Tongue (tissue), 2 donors: ENCODE data around the gene LIN52. TPM values are rescaled to one million over a fixed set of nuclear protein-coding genes. Genes with fewer than 3 reads are reported as not detected.

Experiments used
- DNase-seq: peaks from one replicate; pipeline ENCODE4 v3.0.0-alpha.2; 2015
- total RNA-seq: library from RNA; depleted of rRNA; stranded (reverse); fragments of >200 nt; gene quantifications from one replicate; pipeline ENCODE4 v1.2.3, GENCODE V29; 2014

LIN52 gene
- total RNA-seq, 1 donor from 2014 or later, result 9.5 TPM

DNA sequence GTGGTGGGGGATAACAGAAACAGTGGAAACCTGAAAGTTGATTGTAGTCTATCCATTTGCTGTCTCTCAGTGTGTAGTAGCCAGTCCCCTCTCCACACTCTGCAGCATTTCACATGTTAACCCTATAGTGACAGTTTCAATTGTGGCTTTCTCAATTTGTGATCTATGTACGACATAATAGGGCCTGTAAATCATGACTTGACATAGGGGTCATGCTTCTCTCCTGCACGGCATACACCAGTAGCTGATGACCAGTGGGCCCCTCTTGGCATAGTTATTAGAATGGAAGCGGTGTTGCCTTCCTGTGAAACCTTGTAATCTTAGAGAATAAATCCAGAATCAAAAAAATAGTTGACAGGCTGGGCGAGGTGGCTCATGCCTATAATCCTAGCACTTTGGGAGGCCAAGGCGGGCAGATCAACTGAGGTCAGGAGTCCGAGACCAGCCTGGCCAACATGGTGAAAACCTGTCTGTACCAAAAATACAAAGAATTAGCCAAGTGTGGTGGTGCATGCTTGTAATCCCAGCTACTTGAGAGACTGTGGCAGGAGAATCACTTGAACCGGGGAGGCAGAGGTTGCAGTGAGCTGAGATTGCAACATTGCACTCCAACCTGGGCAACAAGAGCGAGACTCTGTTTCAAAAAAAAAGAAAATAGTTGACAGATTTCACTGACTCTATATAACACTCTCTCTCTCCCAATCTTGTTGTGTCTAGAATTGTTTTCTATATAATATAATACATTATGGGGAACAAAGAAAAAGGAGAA lies 109.9 kb downstream of the LIN52 start:
- no peak for DNase-seq

DNA sequence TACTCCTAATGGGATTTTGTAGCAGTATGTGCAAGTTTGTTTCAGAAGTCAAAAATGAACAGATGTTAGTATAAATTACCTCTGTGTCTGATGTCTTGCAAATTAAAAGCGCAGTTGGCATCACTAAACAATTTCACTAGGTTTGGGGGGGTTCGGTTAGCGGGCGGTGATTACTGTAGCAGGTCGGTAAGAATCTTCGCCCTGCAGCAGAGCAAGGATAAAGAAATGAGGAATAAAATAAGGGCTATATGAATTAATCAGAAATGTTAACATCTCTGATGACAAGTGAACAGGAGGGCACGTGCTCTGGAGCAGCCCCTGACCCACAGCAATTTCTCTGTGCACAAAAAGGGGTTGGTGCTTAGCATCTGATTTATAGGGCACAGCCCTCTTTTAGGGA lies 110.9 kb downstream of the LIN52 start:
- DNase-seq, result no peak

DNA sequence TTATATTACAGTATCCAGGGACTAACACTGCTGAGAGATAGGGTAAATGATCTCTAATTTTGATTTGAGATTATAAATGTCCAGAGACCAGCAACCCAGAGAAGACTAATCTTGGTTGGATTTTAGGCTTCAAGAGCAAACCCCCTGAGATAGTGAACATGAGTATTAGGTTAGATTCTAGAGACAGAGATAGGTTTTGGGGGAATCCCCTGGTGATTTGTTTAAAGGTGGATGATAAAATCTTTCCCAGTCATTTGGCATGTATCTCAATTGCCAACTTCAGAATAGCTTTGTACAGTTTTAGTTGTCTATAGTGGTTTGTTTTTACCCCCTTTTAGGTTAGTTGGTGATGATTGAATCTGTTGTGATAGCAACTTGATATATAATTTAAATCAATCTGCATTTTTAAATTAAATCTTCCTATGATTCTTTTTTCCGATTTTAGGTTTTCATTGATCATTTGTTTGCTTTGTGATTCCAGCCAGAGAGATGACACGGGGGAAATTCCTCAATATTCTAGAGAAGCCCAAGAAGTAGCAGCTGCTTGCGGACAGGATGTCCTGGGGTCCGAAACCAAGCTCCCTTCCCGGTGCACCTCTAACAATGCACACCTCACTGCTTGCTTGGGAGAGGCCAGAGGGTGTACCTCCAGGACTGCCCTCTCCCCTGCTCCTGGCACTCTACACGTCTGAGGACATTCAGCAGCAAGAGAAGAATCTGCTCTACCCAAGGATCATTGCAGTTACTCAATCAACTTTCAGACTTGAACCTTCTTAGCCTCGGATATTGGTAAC lies 113.9 kb downstream of the LIN52 start:
- no peak for DNase-seq

DNA sequence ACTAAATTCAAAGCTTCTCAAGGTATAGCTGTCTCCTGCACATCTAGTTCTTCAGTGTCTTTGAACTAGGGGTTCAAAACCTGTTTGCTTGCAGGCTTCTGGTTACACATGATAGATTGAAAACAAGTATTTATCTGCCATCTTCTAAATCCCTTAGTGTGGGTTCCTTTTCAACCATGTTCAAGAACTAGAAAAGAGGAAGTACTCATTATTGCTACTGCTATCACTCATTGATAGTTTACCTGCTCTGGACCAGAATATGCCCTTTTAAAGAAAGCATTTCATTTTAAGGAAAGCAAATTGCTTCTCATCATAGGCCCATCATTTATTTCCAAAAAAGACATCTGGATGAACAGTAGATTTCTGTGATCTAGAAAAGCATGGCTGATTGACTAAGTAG lies 117.4 kb downstream of the LIN52 start:
- no peak for DNase-seq

DNA sequence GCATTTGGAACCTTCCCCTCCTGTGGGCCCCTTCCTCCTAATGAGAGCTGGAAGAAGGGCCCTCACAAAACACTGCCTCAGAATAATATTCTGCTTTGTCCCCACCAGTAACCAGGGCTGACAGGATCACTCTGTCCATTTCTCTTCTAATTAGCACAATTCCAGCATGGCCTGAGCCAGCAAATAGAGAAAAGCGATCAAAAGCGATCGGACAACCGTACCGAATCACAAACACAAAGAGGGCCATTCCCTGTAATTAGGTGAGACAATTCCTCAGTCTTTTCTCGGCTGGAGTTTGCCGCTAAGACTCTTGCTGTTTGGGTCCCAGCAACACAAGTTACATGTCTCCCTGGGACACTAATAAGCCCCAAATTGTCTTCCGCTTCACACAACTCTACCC lies 118.9 kb downstream of the LIN52 start:
- DNase-seq, result no peak

DNA sequence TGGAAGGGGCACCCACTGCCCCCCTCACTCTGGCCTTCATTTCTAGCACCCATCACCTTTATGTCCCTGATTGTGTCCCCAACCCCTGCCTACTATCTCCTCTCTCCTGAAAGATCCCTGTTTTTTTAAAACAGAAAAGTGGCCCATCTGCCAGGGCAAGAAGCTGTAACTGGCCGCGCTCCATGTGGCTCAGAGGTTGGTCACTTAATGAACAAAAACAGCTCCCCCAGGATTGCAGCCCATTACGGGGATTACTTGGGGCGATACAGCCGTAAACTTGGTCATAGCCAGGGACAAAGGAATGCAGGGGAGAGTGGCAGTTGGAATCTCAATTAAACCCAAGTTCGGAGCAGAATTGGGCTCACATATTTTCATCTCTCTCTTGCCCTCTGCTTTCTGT lies 119.7 kb downstream of the LIN52 start:
- no peak for DNase-seq

DNA sequence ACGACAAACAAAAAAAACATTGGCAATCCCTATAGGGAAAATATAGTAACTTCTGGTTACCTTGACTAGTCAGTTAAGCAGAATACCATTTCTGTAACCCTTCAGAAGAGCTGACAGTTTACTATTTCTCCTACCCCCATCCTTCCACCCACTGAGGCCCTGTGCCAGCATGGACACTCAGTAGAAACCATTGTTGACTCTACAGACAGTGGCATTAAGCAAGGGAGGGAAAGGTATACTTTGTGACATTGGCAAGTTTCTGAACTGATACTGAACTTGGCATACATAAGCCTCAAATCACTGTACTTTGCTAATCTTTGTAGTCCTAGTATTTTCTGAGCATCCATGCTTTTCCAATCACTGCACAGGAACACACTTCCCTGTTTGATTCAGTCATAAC lies 121.1 kb downstream of the LIN52 start:
- DNase-seq, result no peak

DNA sequence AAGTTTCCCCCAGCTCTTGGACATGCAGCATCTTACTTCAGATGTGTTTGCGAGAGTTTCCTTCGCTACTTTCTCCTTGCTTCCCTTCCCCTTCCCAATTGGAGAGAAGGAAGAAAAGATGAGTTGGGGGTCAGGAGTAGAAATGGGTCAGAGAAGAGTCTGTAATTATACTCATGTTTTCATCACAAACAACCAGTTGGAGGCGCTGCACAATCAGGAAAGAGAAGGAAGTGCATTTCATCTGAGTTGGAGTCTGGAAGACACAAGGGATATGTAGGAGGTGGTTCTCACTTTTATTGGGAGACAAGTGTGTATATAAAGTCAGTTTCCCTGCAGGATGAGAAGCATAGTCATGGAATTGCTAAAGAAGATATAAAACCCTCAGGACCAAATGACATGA lies 123.2 kb downstream of the LIN52 start:
- DNase-seq, result no peak

DNA sequence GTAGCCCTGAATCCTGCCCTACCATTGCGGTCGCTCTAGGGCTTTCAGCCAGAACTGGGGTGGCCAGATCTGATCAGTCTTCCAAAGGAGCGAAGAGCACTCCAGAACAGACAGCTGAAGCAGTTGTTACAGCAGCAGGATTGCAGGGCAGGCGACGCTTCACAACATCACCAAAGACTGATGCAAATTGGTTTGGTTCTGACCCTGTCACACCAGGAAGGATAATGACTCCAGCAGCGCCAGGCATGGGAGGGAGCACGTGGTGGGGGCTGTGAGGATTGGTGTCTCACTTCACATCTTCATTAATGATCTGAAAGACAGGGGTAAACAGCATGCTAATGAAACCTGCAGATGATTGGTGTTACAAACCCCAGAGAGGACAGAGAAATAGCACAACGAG lies 123.9 kb downstream of the LIN52 start:
- DNase-seq, result no peak

DNA sequence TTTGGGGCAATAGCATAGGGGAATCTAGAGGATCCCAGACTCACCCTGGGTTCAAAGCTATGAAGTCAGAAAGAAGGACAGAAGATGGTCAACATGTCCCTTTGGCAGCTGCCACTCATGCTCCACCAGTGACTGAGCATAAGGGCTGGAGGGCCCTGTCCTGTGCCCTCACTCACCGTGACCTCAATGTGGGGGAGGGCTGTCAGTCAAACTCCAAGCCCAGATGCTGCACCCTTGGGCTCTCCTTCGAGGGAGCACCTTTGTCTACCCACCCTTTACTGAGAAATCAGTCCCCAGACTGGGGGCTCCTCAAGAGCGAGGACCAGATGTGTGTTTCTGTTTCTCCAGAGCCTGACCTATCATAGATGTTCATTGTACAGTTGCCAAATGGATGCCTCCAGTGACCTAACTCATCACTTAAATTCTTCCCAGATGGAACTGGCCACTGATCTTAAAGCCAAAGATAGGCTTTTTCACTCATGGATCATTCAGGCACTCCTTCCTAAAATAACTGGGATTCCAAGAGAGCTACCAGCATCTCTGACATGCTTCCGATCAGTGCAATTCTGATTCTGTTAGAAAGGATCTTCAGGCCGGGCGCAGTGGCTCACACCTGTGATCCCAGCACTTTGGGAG lies 127.3 kb downstream of the LIN52 start:
- no peak for DNase-seq

DNA sequence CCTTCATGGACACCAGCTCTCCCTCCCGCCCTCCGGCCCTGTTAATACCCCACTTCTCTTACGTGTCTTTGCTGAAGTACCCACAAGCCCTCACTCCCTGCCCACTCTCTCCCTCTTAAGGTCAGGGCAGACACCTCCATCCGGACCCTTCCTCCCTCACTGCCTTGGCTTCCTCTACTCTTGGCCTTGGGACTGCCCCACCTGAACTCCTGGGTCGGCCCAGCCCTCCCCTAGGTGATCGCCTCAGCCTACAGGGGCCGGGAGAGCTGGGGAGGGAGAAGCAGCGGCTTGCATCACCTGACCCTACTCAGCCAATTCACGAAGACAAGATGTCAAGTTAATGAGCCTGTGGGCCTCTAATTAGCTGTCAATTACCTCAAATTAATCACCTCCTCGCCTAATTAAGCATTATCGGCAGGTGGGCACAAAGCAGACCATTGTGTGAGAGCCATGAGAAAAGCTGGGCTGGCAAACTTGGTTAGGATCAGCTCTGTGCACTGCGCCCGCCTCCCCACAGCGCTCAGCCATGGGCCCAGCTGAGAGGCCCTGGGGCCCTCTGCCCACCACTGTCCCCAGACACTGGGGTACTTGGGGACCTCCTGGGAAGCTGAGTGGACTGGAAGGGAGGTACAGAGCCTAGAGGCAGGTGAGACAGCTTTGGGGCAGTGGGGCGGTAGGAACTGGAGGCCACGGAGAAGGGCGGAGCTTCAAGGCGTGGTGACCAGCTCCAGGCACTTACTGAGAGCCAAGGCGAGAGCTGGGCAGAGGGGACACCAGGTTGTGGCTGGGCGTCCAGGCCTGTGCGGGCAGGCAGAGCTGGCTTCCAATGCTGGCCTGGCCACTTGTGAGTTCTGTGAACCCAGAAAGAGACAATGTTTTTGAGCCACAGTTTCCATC lies 129.4 kb downstream of the LIN52 start:
- no peak for DNase-seq

DNA sequence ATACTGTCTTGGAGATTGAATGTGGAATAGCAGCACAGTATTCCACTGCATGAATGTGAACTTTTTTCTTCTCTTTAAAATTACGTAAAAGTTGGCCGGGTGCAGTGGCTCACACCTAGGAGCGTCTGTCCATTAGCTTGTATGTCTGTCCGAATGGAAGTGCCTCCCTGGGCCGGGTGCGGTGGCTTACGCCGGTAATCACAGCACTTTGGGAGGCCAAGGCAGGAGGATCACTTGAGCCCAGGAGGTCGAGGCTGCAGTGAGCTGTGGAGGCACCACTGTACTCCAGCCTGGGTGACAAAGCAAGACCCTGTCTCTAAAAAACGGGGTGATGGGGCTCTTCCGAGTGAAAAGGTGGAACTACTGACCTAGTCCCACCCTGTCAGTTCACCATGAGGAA lies 131.9 kb downstream of the LIN52 start:
- no peak for DNase-seq

DNA sequence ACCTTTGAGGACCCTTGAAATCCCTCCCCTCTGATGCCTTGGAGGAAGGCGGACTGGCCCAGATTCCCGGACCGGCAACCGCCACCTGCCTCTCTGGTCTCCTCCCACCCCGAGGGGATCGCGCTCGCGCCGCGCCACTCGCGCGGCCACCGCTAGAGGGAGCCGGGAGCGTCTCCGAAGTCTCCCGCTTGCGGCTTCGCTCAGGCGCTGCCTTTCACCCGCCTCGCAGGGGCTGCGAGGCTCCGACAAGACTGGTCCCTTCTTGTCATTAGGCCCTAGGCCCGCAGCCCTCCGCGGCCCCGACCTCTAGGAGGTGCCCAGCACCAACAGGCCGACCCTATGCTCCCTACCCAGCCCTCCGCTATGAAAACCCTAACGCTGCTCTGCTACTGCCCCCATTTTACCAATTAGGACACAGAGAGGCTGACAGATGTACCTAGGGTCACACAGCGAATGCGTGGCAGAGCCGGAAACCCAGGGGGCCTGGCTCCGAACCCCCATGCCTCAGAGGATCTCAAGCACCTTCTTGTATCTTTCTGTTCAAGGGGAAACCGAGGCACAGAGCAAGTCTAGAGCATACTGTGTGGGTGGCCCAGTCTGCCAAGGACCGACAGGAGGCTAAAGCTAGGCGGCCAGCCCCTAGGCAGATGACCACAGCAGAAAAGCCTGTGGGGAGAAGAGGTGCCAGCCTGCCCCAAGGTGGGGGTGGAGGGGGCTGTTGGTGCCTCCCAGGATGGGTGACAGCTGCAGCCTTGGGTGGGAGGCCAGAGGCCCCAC lies 133.1 kb downstream of the LIN52 start:
- DNase-seq, result peak; percentile 70

DNA sequence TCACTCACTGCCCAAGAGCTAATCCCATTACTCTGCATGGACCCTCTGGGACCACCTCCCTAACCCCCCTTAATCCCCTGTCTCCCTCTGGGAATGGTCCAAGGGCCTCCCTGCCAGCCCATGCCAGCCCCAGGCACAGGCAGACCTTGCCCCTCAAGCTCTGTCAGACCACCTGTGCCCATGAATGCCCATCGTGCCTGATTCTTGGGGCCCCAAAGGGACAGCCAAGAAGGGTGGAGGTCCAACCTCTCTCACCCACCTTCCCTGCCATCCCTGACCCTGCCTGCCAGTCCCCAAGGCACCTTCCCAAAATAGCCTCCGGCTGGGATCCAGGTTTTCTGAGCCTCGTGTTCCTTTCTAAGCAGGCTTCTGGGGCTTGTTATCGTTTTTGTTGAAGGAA lies 133.7 kb downstream of the LIN52 start:
- DNase-seq, result no peak

DNA sequence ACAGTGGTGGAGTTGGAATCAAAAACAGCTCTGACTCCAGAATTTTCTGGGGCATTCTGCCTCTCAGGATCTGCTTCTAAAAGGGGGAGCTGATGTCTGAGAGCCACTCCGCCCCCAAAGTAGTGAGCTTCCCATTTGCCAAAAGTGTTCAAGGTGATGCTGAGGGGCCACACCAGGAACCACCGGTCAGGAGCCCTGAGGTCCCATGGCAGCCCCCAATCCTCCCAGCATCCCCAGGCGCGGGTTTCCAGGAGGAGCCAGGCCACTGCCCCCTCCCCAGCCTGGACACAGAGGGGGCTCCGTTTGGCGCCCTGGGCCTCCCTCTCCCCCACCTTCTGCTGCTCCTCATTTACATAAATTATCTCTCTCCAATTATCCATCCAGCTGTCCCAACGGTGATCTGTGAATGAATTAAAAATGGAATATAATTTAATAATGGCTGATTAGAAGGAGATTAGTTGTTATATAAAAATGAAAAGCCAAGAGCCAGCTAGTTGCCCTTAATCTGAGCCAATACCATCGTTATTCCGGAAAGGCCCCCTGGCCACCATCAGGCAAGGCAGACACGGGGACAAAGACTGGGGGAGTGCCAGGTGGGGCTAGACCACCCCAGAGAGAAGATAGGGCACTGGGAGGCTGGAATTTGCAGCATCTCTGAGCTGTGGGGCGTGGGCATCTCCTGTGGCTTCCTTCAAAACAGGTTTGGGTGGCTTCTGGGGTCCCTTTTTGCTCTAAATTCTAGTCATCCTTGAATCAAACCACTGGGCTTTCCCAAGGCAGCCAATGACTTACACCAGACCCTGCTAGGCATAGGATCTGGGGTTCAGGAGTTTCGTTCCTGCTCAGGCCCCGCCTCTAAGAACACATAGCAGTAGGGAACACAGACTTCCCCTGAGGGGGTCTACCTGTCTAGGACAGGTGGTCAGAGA lies 134.8 kb downstream of the LIN52 start:
- no peak for DNase-seq

DNA sequence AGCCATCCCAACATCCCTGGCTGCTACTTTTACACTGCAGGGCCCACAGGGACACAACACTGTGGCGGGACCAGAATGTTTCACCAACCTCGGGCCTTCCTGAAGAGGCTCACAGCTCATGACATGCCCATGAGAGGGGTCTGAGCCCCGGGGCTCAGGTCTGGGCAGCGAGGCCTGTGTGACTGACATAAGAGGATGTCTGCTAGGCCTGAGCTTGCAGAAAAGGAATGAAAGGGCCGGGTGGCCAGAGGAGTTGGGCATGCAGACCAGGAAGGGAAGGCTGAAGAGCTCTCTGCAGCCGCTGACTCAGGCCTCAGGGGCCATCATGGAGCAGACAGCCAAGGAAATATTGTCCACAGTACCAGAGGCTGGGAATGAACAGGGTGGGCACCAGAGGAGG lies 136.2 kb downstream of the LIN52 start:
- DNase-seq, result no peak

DNA sequence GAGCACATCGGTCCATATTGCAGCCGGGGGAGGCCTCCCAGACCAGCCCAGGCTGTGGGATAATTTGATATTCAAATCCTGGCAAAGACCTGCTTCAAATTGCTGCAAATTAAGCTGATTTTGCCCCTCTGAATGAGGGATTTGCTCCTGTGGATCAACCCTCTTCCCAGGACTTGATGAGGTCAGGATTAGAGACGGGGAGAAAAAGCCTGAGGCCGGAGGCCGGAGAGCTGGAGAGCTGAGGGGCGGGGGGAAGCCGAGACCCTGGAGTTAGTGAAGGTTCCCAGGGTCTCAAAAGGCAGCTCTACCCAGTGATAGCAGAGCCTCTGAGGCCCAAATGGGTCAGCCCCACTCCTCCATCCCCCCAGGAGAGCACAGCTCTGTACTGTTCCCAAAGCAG lies 137.0 kb downstream of the LIN52 start:
- no peak for DNase-seq

DNA sequence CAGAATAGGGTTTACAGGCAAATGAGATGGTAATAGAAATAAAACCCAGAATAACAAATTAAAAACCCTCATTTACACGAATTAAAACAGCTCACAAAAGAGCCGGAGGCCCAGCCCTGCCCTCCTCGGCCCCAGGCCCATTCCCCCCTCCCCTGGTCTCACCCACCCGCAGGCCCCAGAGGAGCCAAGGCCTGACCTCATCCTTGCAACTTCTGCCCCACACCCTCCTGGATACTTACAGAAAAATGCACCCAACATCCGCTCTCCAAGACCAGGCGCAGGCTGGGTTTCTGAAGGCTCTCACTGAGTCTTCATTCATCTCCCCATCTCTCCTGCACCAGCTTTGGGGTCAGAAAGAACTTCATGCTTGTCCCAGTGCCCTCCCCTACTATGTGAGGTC lies 138.3 kb downstream of the LIN52 start:
- no peak for DNase-seq

DNA sequence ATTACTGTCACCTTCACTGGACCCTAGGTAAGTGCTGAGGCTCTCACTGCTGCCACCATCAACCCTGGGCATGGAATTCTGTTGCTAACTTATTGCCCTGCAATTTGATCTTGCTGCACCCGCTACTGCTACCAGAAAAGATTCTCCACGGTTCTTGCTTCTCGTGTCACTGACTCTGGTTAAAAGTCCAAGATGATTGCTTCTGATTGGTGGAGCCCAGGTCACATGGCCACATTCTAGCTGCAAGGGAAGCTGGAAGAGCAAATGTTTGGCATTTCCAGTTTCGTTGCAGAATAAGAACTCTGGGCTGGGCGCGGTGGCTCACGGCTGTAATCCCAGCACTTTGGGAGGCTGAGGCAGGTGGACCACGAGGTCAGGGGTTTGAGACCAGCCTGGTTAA lies 147.0 kb downstream of the LIN52 start:
- no peak for DNase-seq

DNA sequence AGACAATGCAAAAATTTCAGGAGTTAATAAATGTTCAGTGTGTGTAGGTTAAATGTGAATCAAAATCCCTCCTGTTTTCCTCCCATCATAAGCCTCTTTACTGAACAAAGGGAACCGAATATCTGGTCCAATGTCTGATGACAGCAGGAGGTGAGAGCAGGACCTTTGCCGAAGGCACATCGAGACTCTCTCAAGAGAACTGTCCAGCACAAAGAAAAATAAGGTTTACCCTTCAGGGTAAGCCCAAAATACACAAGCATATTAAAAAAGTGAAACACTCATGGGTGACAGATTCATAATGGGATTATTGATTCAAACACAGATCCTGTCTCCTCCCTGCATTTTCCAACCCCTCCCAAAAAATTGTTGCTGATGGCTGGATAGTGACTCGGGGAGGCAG lies 150.3 kb downstream of the LIN52 start:
- no peak for DNase-seq
